NT2/D1 (cell line): ENCODE data around the gene ATF7.

Source experiments
- DNase-seq: peaks from one replicate; pipeline ENCODE4 v3.0.0-alpha.2; 2011; ENCODE audit warnings: low read depth, low spot score
- H3K27me3 ChIP-seq: 2 replicates; pipeline ENCODE4 v1.6.0; 2011; ENCODE audit warnings: mild to moderate bottlenecking; ENCODE audit not compliant: insufficient read length, insufficient read depth
- H3K36me3 ChIP-seq: 2 replicates; pipeline ENCODE4 v1.6.1; 2011; ENCODE audit warnings: mild to moderate bottlenecking, low read length, mixed read lengths; ENCODE audit not compliant: insufficient read depth, insufficient read length
- H3K4me1 ChIP-seq: 2 replicates; pipeline ENCODE4 v1.5.1; 2011; ENCODE audit not compliant: insufficient read depth, insufficient read length
- H3K4me3 ChIP-seq: 2 replicates; pipeline ENCODE4 v1.5.1; 2011; ENCODE audit warnings: low read depth; ENCODE audit not compliant: insufficient read length
- H3K9ac ChIP-seq: 2 replicates; pipeline ENCODE4 v1.6.0; 2011; ENCODE audit warnings: low read depth; ENCODE audit not compliant: insufficient read length
- H3K9me3 ChIP-seq: 2 replicates; pipeline ENCODE4 v1.5.1; 2011; ENCODE audit warnings: mild to moderate bottlenecking, low read length; ENCODE audit not compliant: insufficient read depth
- SUZ12 ChIP-seq: IDR thresholded peaks from 2 replicates; pipeline ENCODE4 v1.6.1; 2011; ENCODE audit not compliant: insufficient read length, insufficient read depth; ENCODE audit errors: extremely low read depth
- YY1 ChIP-seq: IDR thresholded peaks from 2 replicates; pipeline ENCODE4 v1.6.1; 2011; ENCODE audit not compliant: insufficient read length, insufficient read depth
- ZNF274 ChIP-seq: IDR thresholded peaks from 2 replicates; pipeline ENCODE4 v1.6.1; 2011; ENCODE audit warnings: mild to moderate bottlenecking, low read depth, low read length

The ATF7 gene

DNA sequence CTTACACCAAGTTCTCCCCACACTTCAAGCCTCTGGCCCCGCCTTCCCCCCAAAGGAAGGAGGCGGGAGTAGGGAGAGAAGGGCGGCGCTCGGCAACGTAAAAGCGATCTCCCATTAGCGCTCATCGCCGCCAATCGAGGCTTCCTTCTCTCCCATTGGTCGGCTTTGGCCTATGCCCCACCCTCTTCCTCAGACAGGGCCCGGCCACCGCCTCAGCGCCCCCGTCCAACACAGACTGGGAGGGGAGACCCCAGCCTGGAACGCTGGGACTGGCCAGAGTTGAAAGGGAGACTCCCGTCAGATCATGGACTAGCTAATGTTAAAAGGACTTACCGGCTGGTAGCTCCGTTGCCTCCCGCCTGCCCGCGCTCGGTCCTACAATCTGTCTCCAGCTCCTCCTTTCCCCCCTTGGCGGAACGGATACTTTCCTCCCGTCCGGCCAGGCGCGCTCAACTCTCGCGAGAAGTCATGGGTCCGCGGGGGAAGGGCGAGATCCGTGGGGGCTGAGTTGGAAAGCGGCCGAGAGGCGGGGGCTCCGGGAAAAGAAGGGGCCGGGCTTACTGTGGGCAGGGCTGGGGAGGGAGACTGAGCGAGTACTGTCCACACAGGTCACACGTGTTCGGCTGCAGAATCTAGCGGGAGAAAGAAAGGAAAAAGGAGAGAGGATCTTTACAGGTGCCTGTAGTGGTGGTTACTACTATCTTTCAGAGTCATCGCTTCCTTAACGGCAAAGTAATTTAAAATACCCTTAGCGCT is at the start of gene ATF7:
ATF7 (minus strand) TSS at position 437 of the 756 bp plus-strand sequence. CDS start 25,382 bp downstream, outside the sequence.
- DNase-seq = peak; percentile 97

DNA sequence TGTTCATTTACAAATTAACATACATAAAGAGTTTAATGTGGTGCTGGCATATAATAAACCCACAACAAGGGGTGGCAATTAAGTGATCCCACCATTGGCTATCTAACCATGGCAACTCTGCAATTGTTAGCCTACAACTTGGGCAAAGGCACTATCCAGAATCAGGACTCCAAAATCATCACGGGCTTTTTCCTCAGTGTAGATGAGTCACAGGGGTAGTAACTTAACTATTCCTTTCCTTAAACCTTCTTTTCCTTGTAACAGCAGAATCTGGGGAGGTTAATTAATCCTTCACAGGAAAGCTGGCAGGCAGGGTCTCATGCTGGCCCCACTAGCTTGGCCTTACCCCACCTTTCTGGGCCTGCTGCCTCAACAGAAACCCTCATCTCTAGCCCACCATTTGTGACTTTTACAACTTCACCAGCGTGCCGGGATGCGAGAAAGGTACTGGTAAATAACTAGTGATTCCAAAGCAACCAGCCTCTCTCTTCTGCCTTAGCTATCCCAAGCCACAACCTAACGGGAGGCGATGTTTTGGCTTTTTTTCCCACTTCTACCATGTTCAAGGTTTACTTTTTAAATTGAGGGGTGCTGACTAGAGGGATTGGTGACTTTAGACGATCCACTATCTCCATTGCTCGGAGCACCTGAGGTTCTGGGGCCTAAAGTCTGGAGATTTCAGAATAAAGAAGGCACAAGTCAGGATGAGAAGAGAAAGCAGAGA is 49.0 kb upstream of the ATF7 start:
- H3K4me1 ChIP-seq = peaks cover 3% of the 10 kb centered on the region
- TF ChIP-seq ZNF274 (no peak), SUZ12 (no peak), YY1 (no peak)
- no peak for DNase-seq

More for the DNA sequence above, at the start of gene ATF7:
- Histone ChIP-seq H3K9ac (peak within 1 kb of the TSS; percentile 92), H3K4me1 (no peaks in the 10 kb centered on the region), H3K27me3 (no peaks in the 10 kb centered on the region), H3K36me3 (no peaks in the 10 kb centered on the region), H3K4me3 (peak within 1 kb of the TSS; percentile 71), H3K9me3 (no peaks in the 10 kb centered on the region)
- no peak for TF ChIP-seq ZNF274
- no peak for TF ChIP-seq SUZ12
- no peak for TF ChIP-seq YY1

DNA sequence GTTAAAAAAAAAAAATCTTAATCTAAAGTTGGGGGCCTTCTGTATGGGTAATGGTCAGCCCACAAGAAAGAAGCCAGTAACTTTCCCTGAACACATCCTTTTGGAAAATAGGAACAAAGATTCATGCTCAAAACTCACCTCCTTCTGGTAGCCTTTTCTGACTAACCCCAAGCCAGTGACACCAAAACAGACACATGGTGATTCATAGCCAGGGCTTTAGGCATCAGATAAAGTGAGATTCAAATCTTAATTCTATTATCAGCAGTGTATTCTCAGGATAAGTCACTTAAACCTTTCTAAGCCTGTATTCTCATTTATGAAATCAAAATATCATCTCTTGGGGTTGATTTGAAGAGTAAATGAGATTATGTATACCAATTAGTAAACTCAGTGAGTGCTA is 44.8 kb upstream of the ATF7 start:
- DNase-seq = no peak
- no peak overlapping the region for H3K4me3 ChIP-seq
- peaks cover 85% of the 10 kb centered on the region for H3K36me3 ChIP-seq
- TF ChIP-seq ZNF274 = no peak
- TF ChIP-seq YY1 = no peak
- no peak for TF ChIP-seq SUZ12
- H3K9me3 ChIP-seq = no peaks in the 10 kb centered on the region
- no peak overlapping the region for H3K9ac ChIP-seq
- H3K27me3 ChIP-seq = no peaks in the 10 kb centered on the region
- peaks cover 3% of the 10 kb centered on the region for H3K4me1 ChIP-seq

More for the DNA sequence above, 49.0 kb upstream of the ATF7 start:
- peaks cover 47% of the 10 kb centered on the region for H3K36me3 ChIP-seq
- peaks cover 2% of the 10 kb centered on the region for H3K27me3 ChIP-seq
- H3K9me3 ChIP-seq = no peaks in the 10 kb centered on the region
- H3K4me3 ChIP-seq = peak overlapping the region; percentile 79
- peak overlapping the region; percentile 91 for H3K9ac ChIP-seq

DNA sequence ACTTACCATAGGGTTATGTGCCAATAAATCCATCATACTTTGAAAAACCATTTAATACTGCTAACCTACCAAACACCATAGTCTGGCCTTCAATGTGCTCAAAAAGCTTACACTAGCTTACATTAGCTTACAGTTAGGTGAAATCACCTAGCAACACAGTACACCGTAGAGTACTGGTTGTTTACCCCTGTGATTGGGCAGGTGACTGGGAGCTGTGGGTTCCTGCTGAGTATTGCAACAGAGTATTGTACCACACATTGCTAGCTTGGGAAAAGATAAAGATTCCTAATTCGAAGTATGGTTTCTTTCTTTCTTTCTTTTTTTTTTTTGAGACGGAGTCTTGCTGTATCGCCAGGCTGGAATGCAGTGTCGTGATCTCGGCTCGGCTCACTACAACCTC is 44.1 kb upstream of the ATF7 start:
- no peak overlapping the region for H3K9ac ChIP-seq
- H3K27me3 ChIP-seq = no peaks in the 10 kb centered on the region
- peaks cover 3% of the 10 kb centered on the region for H3K4me1 ChIP-seq
- H3K9me3 ChIP-seq = no peaks in the 10 kb centered on the region
- H3K36me3 ChIP-seq = peaks cover 90% of the 10 kb centered on the region
- DNase-seq = no peak
- no peak for TF ChIP-seq YY1
- TF ChIP-seq ZNF274 = no peak
- TF ChIP-seq SUZ12 = no peak
- no peak overlapping the region for H3K4me3 ChIP-seq

DNA sequence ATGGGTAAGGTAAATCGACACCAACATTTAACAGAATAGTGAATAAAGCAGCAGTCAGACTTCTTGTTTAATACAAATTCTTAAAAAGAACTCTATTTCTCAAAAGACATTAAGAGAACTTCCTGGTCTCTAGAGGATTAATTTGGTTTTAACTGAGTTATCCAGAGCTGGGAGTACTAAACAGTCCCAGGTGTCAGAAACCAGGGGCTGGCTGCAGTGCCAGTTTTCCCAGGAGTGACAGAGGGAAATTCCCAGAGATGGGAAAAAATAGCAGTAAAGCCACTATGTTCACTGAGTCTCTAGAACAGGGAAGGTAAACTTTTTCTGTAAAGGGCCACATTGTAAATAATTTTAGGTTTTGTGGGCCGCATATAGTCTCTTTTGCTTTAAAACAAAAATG is 40.9 kb upstream of the ATF7 start:
- H3K36me3 ChIP-seq = peaks cover 89% of the 10 kb centered on the region
- no peak overlapping the region for H3K9ac ChIP-seq

DNA sequence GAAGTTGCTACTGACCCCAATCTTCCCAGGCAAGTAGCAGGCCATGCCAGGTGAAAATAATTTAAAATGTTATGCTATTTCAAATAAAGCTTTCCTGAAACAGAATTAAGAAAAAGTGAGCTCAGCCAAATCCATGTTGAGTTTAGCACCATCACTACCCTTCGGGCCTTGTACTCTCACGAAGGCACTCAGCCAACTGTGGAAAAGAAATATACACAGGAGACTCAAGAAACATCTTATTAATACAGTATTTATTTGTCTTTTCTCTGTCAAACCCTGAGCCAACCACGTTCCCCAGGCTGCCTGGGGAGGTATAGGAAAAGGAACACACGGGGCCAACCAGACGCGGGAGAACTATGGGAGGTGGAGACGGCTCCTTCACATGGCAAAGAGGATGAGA is 38.8 kb upstream of the ATF7 start:
- no peak overlapping the region for H3K4me3 ChIP-seq
- no peaks in the 10 kb centered on the region for H3K27me3 ChIP-seq
- H3K4me1 ChIP-seq = no peaks in the 10 kb centered on the region
- TF ChIP-seq SUZ12 (no peak), YY1 (no peak), ZNF274 (no peak)
- no peaks in the 10 kb centered on the region for H3K9me3 ChIP-seq
- DNase-seq = no peak
- H3K9ac ChIP-seq = no peak overlapping the region
- peaks cover 70% of the 10 kb centered on the region for H3K36me3 ChIP-seq

More for the DNA sequence above, 40.9 kb upstream of the ATF7 start:
- TF ChIP-seq SUZ12 = no peak
- TF ChIP-seq YY1 = no peak
- TF ChIP-seq ZNF274 = no peak
- Histone ChIP-seq H3K27me3 (no peaks in the 10 kb centered on the region), H3K4me1 (no peaks in the 10 kb centered on the region), H3K4me3 (no peak overlapping the region), H3K9me3 (no peaks in the 10 kb centered on the region)
- no peak for DNase-seq

DNA sequence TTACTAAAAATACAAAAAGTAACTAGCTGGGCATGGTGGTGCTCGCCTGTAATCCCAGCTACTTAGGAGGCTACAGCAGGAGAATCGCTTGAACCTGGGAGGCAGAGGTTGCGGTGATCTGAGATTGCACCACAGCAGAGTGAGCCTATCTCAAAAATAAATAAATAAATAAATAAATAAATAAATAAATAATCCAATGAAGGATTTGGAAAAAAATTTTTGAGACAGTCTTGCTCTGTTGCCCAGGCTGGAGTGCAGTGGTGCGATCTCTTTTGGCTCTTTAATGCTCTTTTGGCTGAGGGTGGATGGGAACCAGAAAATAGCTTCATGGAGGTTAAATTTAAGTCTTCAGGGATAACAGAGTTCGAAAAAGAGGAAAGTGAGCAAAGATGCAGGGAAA is 38.0 kb upstream of the ATF7 start:
- H3K36me3 ChIP-seq = peaks cover 63% of the 10 kb centered on the region

More for the DNA sequence above, 38.0 kb upstream of the ATF7 start:
- no peak overlapping the region for H3K4me3 ChIP-seq
- DNase-seq = no peak
- TF ChIP-seq ZNF274 (no peak), YY1 (no peak), SUZ12 (no peak)
- H3K9me3 ChIP-seq = no peaks in the 10 kb centered on the region
- no peaks in the 10 kb centered on the region for H3K4me1 ChIP-seq
- H3K9ac ChIP-seq = no peak overlapping the region
- no peaks in the 10 kb centered on the region for H3K27me3 ChIP-seq
